GM12878 (cell line): Measurements from ENCODE around the gene TMPRSS11B. TPM values are rescaled to one million over a fixed set of nuclear protein-coding genes. Genes with fewer than 3 reads are reported as not detected.

Experiments
- ATAC-seq: fragments of 200-7000 bp; cut with Tn5 transposase; 3 replicates; pipeline ENCODE4 v1.9.1; 2020; ENCODE audit warnings: mild to moderate bottlenecking, moderate library complexity
- BruUV-seq: library from RNA; stranded (reverse); fragments of 400-500 nt; replicated peaks from 2 replicates; lab custom pipeline; 2021; lab: Mats Ljungman, UMichigan
- CTCF ChIA-PET: fragments of 300-600 bp; sonication (Branson Sonifier 250); formaldehyde crosslinking; extraction: SDS; loops from one replicate; lab custom pipeline; 2021; ENCODE audit warnings: inconsistent platforms; lab: Yijun Ruan, JAX
- POLR2A ChIA-PET: fragments of 350-600 bp; formaldehyde crosslinking; extraction: SDS; loops from one replicate; lab custom pipeline; 2021; ENCODE audit warnings: inconsistent platforms; lab: Charles Lee
- RAD21 ChIA-PET: fragments of 300-600 bp; sonication (Branson Sonifier 250); formaldehyde crosslinking; loops from one replicate; lab custom pipeline; 2023; ENCODE audit warnings: antibody characterized with exemption; ENCODE audit not compliant: unreplicated experiment; lab: Charles Lee
- SMC1A ChIA-PET: fragments of 300-600 bp; sonication (Branson Sonifier 250); formaldehyde crosslinking; loops from one replicate; lab custom pipeline; 2023; ENCODE audit not compliant: unreplicated experiment, uncharacterized antibody; lab: Charles Lee
- DNase-seq: peaks from one replicate; pipeline ENCODE4 v3.0.0-alpha.2; 2011; ENCODE audit warnings: low read depth, low spot score
- FAIRE-seq: peaks from 3 replicates; lab custom pipeline; 2011; peaks lifted over from hg19 to GRCh38; lab: Jason Lieb, UNC
- H2AFZ ChIP-seq: 2 replicates; pipeline ENCODE4 v1.6.0; 2011; ENCODE audit warnings: low read depth, low read length, control low read depth; ENCODE audit not compliant: control insufficient read depth
- H3K27ac ChIP-seq: 2 replicates; pipeline ENCODE4 v1.5.1; 2011; ENCODE audit warnings: control low read depth; ENCODE audit not compliant: control insufficient read depth, insufficient read depth
- H3K27me3 ChIP-seq, 2 experiments: replicated peaks in 1 of 2; 2 replicates each; pipeline versions ENCODE4 v1.6.0 to v1.6.1; 2011; ENCODE audit warnings: low read length in 1 of 2; ENCODE audit not compliant: control insufficient read depth in 2 of 2, insufficient read depth in 2 of 2
- H3K36me3 ChIP-seq, 2 experiments: 2 replicates each; pipeline ENCODE4 v1.5.1; 2011; ENCODE audit warnings: low read length in 1 of 2; ENCODE audit not compliant: control insufficient read depth in 2 of 2, insufficient read depth in 2 of 2
- H3K4me1 ChIP-seq: 2 replicates; pipeline ENCODE4 v1.6.1; 2011; ENCODE audit warnings: mild to moderate bottlenecking, low read length, moderate library complexity, mixed read lengths; ENCODE audit not compliant: control insufficient read depth, insufficient read depth
- H3K4me2 ChIP-seq: 2 replicates; pipeline ENCODE4 v1.6.0; 2011; ENCODE audit warnings: control low read depth; ENCODE audit not compliant: control insufficient read depth, insufficient read depth
- H3K4me3 ChIP-seq: fragments of 200-600 bp; sonication (generic); 2 replicates; pipeline ENCODE4 v1.5.1; 2016
- H3K79me2 ChIP-seq: 2 replicates; pipeline ENCODE4 v1.6.0; 2011; ENCODE audit warnings: low read length; ENCODE audit not compliant: control insufficient read depth, insufficient read depth
- H3K9ac ChIP-seq: 2 replicates; pipeline ENCODE4 v1.8.0; 2011; ENCODE audit warnings: low read length, control low read depth, mixed read lengths; ENCODE audit not compliant: control insufficient read depth, insufficient read depth
- H3K9me3 ChIP-seq: replicated peaks from 3 replicates; pipeline ENCODE4 v1.5.1; 2011; ENCODE audit warnings: mild to moderate bottlenecking, low read length; ENCODE audit not compliant: control insufficient read depth, insufficient read depth
- H4K20me1 ChIP-seq: 2 replicates; pipeline ENCODE4 v1.6.0; 2011; ENCODE audit not compliant: control insufficient read depth, insufficient read depth
- BHLHE40 ChIP-seq, 2 experiments: fragments of 450-650 bp in 1 of 2; IDR thresholded peaks; 2 replicates each; pipeline ENCODE4 v1.6.1; 2011 to 2017; ENCODE audit warnings: low read depth in 2 of 2, borderline replicate concordance in 1 of 2, improper control_type of control experiment in 1 of 2, low read length in 1 of 2, mild to moderate bottlenecking in 1 of 2
- CEBPZ ChIP-seq: fragments of 150-350 bp; IDR thresholded peaks from 2 replicates; pipeline ENCODE4 v1.6.1; 2016; ENCODE audit warnings: low read depth, low read length
- MLLT1 ChIP-seq: fragments of 450-650 bp; IDR thresholded peaks from 2 replicates; pipeline ENCODE4 v1.6.1; 2016; ENCODE audit warnings: mild to moderate bottlenecking
- MTA3 ChIP-seq: IDR thresholded peaks from 2 replicates; pipeline ENCODE4 v1.6.1; 2012; ENCODE audit warnings: low read length, inconsistent platforms, borderline replicate concordance
- NFYA ChIP-seq: IDR thresholded peaks from 2 replicates; pipeline ENCODE4 v1.6.1; 2011; ENCODE audit warnings: low read depth, mild to moderate bottlenecking, low read length, improper control_type of control experiment, borderline replicate concordance
- RAD21 ChIP-seq: IDR thresholded peaks from 2 replicates; pipeline ENCODE4 v1.6.1; 2011; ENCODE audit warnings: mild to moderate bottlenecking, low read depth, low read length, moderate library complexity; ENCODE audit not compliant: insufficient read depth
- WRNIP1 ChIP-seq: IDR thresholded peaks from 2 replicates; pipeline ENCODE4 v1.6.1; 2011; ENCODE audit warnings: low read depth, low read length, improper control_type of control experiment, borderline replicate concordance
- ZNF687 ChIP-seq: fragments of 450-650 bp; IDR thresholded peaks from 2 replicates; pipeline ENCODE4 v1.6.1; 2017; ENCODE audit warnings: mild to moderate bottlenecking, moderate library complexity
- WGBS: methylation state at CpG from one replicate; pipeline ENCODE4 v1.1.6; 2016; ENCODE audit warnings: low lambda C conversion rate; ENCODE audit not compliant: insufficient replicate concordance, insufficient coverage; ENCODE audit errors: missing lambda C conversion rate; 5-methylcytosine and 5-hydroxymethylcytosine counted together
- in situ Hi-C: fragments of 300-500 bp; cut with MboI; formaldehyde crosslinking; loops from 9 replicates; pipeline ENCODE4 v1.14.3; 2018; ENCODE audit warnings: mixed read lengths
- intact Hi-C: fragments of 100-400 bp; cut with micrococcal nuclease; formaldehyde crosslinking; loops from one replicate; pipeline ENCODE4 v1.14.2; 2022; ENCODE audit not compliant: unreplicated experiment
- polyA plus RNA-seq, 11 experiments: library from polyadenylated mRNA; depleted of rRNA in 4 of 11; unstranded in 6 of 11; stranded (reverse) in 5 of 11; fragments of >200 nt; fragmentation: Nextera tagmentation in 4 of 11; fragmentation: Illumina TruSeq in 1 of 11; extraction: Ambion mirVana in 4 of 11; extraction: Trizol in 1 of 11; gene quantifications; 1 replicate in 1 of 11; 2 replicates in 10 of 11; pipeline versions ENCODE4 v1.2.1 to v1.2.3, GENCODE V29; 2011 to 2016; ENCODE audit warnings: inconsistent platforms in 2 of 11, missing spikeins in 2 of 11, low read depth in 1 of 11
- total RNA-seq, 4 experiments: library from RNA; depleted of rRNA in 3 of 4; stranded (reverse); fragments of >200 nt in 3 of 4; fragmentation: Illumina TruSeq in 1 of 4; extraction: Trizol in 1 of 4; gene quantifications; 2 replicates each; pipeline versions ENCODE4 v1.2.1 to v1.2.3, GENCODE V29; 2013 to 2021

The TMPRSS11B gene
- total and polyA plus RNA-seq, 10 of the 15 experiments (the other 5 are each of a cell fraction or from before 2014, with no cell fraction given), result not detected

GRCh38 chr4:68283714-68284113, 38.2 kb upstream of the TMPRSS11B start:
- intact Hi-C loops (no loop called here), in situ Hi-C loops (no loop called here)
- SMC1A ChIA-PET, result no interaction called here
- Histone ChIP-seq H3K4me1 (no peaks in the 10 kb centered on the region), H4K20me1 (no peaks in the 10 kb centered on the region), H3K36me3 (no peaks in the 10 kb centered on the region), H3K4me2 (no peak overlapping the region), H3K79me2 (no peaks in the 10 kb centered on the region), H3K9me3 (no peaks in the 10 kb centered on the region), H3K27ac (no peak overlapping the region), H3K27me3 (no peaks in the 10 kb centered on the region), H2AFZ (no peak overlapping the region), H3K4me3 (no peak overlapping the region), H3K9ac (no peak overlapping the region)
- TF ChIP-seq NFYA, result no peak
- DNase-seq (no peak), ATAC-seq (no peak), FAIRE-seq (no peak)
- no TSS peak for BruUV-seq
- RAD21 ChIA-PET, result no interaction called here
- CTCF ChIA-PET, result interaction anchor here (2.4 kb wide), 1 partner anchor 12 kb away, joined by 10 read pairs; no protein-coding TSS in a partner anchor
- WGBS, result 53% methylated on average over 3 of the region's 3 CpGs
- POLR2A ChIA-PET, result no interaction called here

GRCh38 chr4:68283095-68283494, 37.6 kb upstream of the TMPRSS11B start:
- H3K4me1 ChIP-seq, result no peaks in the 10 kb centered on the region
- no peaks in the 10 kb centered on the region for H3K36me3 ChIP-seq
- H2AFZ ChIP-seq, result no peak overlapping the region
- in situ Hi-C loops (no loop called here), intact Hi-C loops (no loop called here)
- ChIA-PET CTCF (no interaction called here), SMC1A (no interaction called here), POLR2A (no interaction called here), RAD21 (no interaction called here)
- no peak overlapping the region for H3K4me2 ChIP-seq
- no peaks in the 10 kb centered on the region for H4K20me1 ChIP-seq
- H3K9ac ChIP-seq, result no peak overlapping the region
- no TSS peak for BruUV-seq
- DNase-seq (no peak), FAIRE-seq (no peak), ATAC-seq (no peak)
- H3K27me3 ChIP-seq, result no peaks in the 10 kb centered on the region
- H3K4me3 ChIP-seq, result no peak overlapping the region
- H3K27ac ChIP-seq, result no peak overlapping the region
- WGBS, result 46% methylated on average over 2 of the region's 2 CpGs
- H3K79me2 ChIP-seq, result no peaks in the 10 kb centered on the region
- H3K9me3 ChIP-seq, result no peaks in the 10 kb centered on the region
- TF ChIP-seq CEBPZ, result no peak
- no peak for TF ChIP-seq MLLT1
- no peak for TF ChIP-seq RAD21
- TF ChIP-seq BHLHE40 (IDR thresholded peaks at IDR 0.05; ENCODE audit: borderline replicate concordance in 1 of 2, low read depth in 2 of 2, low read length in 1 of 2), result no peak
- no peak for TF ChIP-seq WRNIP1
- no peak for TF ChIP-seq ZNF687
- TF ChIP-seq MTA3, result no peak
